ENCODE results near the gene CPE. TPM values are rescaled to one million over a fixed set of nuclear protein-coding genes. Genes with fewer than 3 reads are reported as not detected.
"Not testable (repeated sequence)": the region's sequence is repeated elsewhere in the genome, so short reads cannot be mapped to it uniquely, and the experiment has no call there.

Gene CPE
- polyA plus RNA-seq, 1 of the 3 experiments (the other 2 are of a cell fraction) = 18.2 TPM

DNA sequence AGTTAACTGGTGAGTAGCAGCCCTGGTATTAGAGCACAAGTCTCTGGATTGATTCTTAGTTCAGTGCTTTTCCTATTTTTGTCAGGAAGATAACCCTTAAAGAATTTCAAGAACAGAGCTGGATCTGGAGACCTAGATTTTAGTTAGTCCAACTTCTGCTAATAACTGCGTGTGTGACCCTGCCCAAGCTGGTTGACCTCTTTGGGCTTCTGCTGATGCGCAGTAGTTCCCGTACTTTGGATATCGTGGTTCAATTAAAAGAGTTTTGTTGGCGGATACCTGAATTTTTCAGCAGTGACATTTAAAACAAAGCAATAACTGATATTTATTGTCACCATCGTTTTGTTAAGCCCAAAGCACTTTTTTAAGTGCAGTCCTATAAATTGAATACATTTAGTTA lies 42.1 kb upstream of the CPE start:
- H3K9ac ChIP-seq = no peak overlapping the region
- no peak for DNase-seq
- H3K4me2 ChIP-seq = no peak overlapping the region
- H3K9me3 ChIP-seq = no peaks in the 10 kb centered on the region
- WGBS (ENCODE audit: low lambda C conversion rate) = 97% methylated on average over 6 of the region's 6 CpGs
- H3K4me1 ChIP-seq (ENCODE audit: control insufficient read depth in 1 of 2, insufficient read depth in 2 of 2, low read depth in 1 of 2, low read length in 1 of 2) = peaks cover 0 to 3% of the 10 kb centered on the region in 2 experiments; a peak in 2 of 4 replicates
- H3K9me2 ChIP-seq = no peaks in the 10 kb centered on the region
- peaks cover 44 to 85% of the 10 kb centered on the region in 2 experiments for H3K36me3 ChIP-seq (replicated peaks in 1 of 2; ENCODE audit: control insufficient read depth in 1 of 2, insufficient read depth in 2 of 2, low read length in 1 of 2)
- ChIA-PET CTCF (interaction anchor here (1.3 kb wide), 1 partner anchor 206 kb away, joined by 5 read pairs; no protein-coding TSS in a partner anchor), POLR2A (no interaction called here)
- H3K79me2 ChIP-seq (ENCODE audit: insufficient read depth) = peaks cover 24% of the 10 kb centered on the region
- no peaks in the 10 kb centered on the region for H4K20me1 ChIP-seq (ENCODE audit: insufficient read depth)
- no peak overlapping the region for H3K4me3 ChIP-seq (ENCODE audit: low read depth in 2 of 2, low read length in 1 of 2)
- H3K27me3 ChIP-seq (ENCODE audit: insufficient read depth) = no peaks in the 10 kb centered on the region
- H2AFZ ChIP-seq (ENCODE audit: low read depth) = no peak overlapping the region
- no peak overlapping the region for H3K27ac ChIP-seq (ENCODE audit: low read depth in 2 of 2, low read length in 1 of 2)
- H3F3A ChIP-seq (replicated peaks; ENCODE audit: insufficient read depth) = peaks cover 7% of the 10 kb centered on the region
- TF ChIP-seq SMC3 (IDR thresholded peaks at IDR 0.05; ENCODE audit: low read depth, low read length) (no peak), CHD2 (IDR thresholded peaks at IDR 0.05; ENCODE audit: low read length, partially characterized antibody) (no peak), YY1 (IDR thresholded peaks at IDR 0.05; ENCODE audit: low read depth) (no peak), SIN3A (IDR thresholded peaks at IDR 0.05; ENCODE audit: borderline replicate concordance, low read depth, low read length) (no peak), GATA2 (CRISPR knock-in tag; IDR thresholded peaks at IDR 0.05) (no peak)

DNA sequence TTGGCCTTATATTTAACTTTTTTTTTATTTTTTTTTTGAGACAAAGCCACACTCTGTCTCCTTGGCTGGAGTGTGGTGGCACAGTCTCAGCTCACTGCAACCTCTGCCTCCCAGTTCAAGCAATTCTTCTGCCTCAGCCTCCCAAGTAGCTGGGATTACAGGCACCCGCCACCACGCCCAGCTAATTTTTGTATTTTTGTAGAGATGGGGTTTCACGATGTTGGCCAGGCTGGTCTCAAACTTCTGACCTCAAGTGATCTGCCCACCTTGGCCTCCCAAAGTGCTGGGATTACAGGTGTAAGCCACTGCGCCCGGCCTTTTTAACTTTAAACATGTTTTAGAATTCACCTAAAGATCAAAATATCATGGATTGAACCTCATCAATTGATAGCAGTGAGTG lies 36.5 kb upstream of the CPE start:
- H3K9ac ChIP-seq; H4K20me1 ChIP-seq (ENCODE audit: insufficient read depth); H3K9me3 ChIP-seq; H3K4me3 ChIP-seq (ENCODE audit: low read depth in 2 of 2, low read length in 1 of 2); H3F3A ChIP-seq (replicated peaks; ENCODE audit: insufficient read depth); H3K4me2 ChIP-seq; H3K27me3 ChIP-seq (ENCODE audit: insufficient read depth); DNase-seq; POLR2A ChIA-PET; H3K79me2 ChIP-seq (ENCODE audit: insufficient read depth); H3K4me1 ChIP-seq (ENCODE audit: control insufficient read depth in 1 of 2, insufficient read depth in 2 of 2, low read depth in 1 of 2, low read length in 1 of 2); H2AFZ ChIP-seq (ENCODE audit: low read depth); H3K27ac ChIP-seq (ENCODE audit: low read depth in 2 of 2, low read length in 1 of 2); H3K9me2 ChIP-seq: not testable (repeated sequence)
- 97% methylated on average over 5 of the region's 5 CpGs for WGBS (ENCODE audit: low lambda C conversion rate)
- H3K36me3 ChIP-seq (replicated peaks in 1 of 2; ENCODE audit: control insufficient read depth in 1 of 2, insufficient read depth in 2 of 2, low read length in 1 of 2) = peaks cover 49 to 51% of the 10 kb centered on the region in 2 experiments
- CTCF ChIA-PET = interaction anchor here (0.5 to 6.1 kb wide), 11 partner anchors 9 to 227 kb away, joined by 3 to 76 read pairs (median 3); no protein-coding TSS in a partner anchor

DNA sequence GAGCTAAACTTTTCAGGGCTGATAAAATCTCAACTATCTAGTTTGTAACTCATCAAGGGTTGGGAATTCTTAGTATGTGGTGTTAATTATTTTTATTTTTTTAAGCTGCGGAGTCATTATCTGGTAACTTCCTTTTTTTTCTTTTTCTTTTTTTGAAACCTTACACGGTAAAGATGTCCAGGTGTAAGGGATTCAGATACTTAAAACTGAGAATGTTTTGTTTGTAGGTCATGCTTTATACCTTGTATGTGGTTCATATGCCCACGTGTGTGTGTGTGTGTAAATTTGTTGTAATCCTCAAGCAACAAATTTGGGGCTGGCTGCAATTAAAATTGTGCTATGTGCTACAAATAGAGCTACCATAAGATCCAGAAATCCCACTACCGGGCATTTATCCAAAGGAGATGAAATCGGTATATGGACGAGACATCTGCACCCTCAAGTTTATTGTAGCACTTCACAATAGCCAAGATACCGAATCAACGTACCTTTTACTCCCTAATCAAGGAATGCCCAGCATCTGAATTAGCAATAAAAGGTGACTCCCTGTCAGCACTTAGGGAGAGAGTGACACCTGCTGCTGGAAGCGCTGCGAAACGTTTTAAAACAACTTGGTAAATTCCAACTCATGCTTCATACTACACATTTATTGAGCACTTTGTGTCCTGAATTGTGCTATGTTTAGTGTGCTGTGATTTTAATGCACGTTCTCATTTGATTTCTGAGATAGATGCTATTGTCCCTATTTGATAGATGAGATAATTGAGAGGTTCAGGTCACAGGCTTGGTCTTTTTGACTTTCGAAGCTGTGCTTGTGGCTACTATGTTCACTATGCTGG lies 35.2 kb upstream of the CPE start:
- peak; percentile 71 for TF ChIP-seq SMC3 (IDR thresholded peaks at IDR 0.05; ENCODE audit: low read depth, low read length)
- no peak for TF ChIP-seq EZH2phosphoT487 (IDR thresholded peaks at IDR 0.05; ENCODE audit: borderline replicate concordance, low read depth)
- peak; percentile 67 for TF ChIP-seq RAD21 (IDR thresholded peaks at IDR 0.05; ENCODE audit: low read length)
- TF ChIP-seq NFIC (IDR thresholded peaks at IDR 0.05; ENCODE audit: borderline replicate concordance) = no peak
- no peak for TF ChIP-seq YY1 (IDR thresholded peaks at IDR 0.05; ENCODE audit: low read depth)
- TF ChIP-seq RCOR1 (IDR thresholded peaks at IDR 0.05; ENCODE audit: low read length) = no peak
- TF ChIP-seq POLR2AphosphoS5 (IDR thresholded peaks at IDR 0.05; ENCODE audit: low read depth, low read length) = no peak
- no peak for TF ChIP-seq EP300 (IDR thresholded peaks at IDR 0.05; ENCODE audit: borderline replicate concordance in 1 of 2, low read depth in 1 of 2, low read length in 1 of 2)
- TF ChIP-seq GABPA (IDR thresholded peaks at IDR 0.05; ENCODE audit: low read depth) = no peak
- TF ChIP-seq, protein P1, sequence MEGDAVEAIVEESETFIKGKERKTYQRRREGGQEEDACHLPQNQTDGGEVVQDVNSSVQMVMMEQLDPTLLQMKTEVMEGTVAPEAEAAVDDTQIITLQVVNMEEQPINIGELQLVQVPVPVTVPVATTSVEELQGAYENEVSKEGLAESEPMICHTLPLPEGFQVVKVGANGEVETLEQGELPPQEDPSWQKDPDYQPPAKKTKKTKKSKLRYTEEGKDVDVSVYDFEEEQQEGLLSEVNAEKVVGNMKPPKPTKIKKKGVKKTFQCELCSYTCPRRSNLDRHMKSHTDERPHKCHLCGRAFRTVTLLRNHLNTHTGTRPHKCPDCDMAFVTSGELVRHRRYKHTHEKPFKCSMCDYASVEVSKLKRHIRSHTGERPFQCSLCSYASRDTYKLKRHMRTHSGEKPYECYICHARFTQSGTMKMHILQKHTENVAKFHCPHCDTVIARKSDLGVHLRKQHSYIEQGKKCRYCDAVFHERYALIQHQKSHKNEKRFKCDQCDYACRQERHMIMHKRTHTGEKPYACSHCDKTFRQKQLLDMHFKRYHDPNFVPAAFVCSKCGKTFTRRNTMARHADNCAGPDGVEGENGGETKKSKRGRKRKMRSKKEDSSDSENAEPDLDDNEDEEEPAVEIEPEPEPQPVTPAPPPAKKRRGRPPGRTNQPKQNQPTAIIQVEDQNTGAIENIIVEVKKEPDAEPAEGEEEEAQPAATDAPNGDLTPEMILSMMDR (IDR thresholded peaks at IDR 0.05) = peak; percentile 56
- TF ChIP-seq RFX5 (IDR thresholded peaks at IDR 0.05; ENCODE audit: low read length) = no peak
- no peak for TF ChIP-seq SIN3A (IDR thresholded peaks at IDR 0.05; ENCODE audit: borderline replicate concordance, low read depth, low read length)
- TF ChIP-seq MEF2A (IDR thresholded peaks at IDR 0.05; ENCODE audit: borderline replicate concordance, low read depth) = no peak
- TF ChIP-seq, protein P2, sequence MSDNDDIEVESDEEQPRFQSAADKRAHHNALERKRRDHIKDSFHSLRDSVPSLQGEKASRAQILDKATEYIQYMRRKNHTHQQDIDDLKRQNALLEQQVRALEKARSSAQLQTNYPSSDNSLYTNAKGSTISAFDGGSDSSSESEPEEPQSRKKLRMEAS (IDR thresholded peaks at IDR 0.05; ENCODE audit: low read depth) = no peak
- no peak for TF ChIP-seq FOXJ3 (CRISPR knock-in tag; IDR thresholded peaks at IDR 0.05)
- TF ChIP-seq RXRA (IDR thresholded peaks at IDR 0.05; ENCODE audit: borderline replicate concordance, low read depth) = no peak
- no peak for TF ChIP-seq FOSL2 (IDR thresholded peaks at IDR 0.05; ENCODE audit: borderline replicate concordance, low read depth)
- H3K4me1 ChIP-seq (ENCODE audit: control insufficient read depth in 1 of 2, insufficient read depth in 2 of 2, low read depth in 1 of 2, low read length in 1 of 2) = no peaks in the 10 kb centered on the region
- ChIA-PET POLR2A (interaction anchor here (0.9 kb wide), 1 partner anchor 35 kb away, joined by 3 read pairs; the partner anchor contains the start of gene CPE), CTCF (interaction anchor here (0.7 to 6.1 kb wide), 19 partner anchors 8 to 231 kb away, joined by 3 to 76 read pairs (median 3); partner anchors contain the start of gene TMEM192)
- peaks cover 7% of the 10 kb centered on the region for H3F3A ChIP-seq (replicated peaks; ENCODE audit: insufficient read depth)
- no peaks in the 10 kb centered on the region for H3K27me3 ChIP-seq (ENCODE audit: insufficient read depth)
- WGBS (ENCODE audit: low lambda C conversion rate) = 86% methylated on average over 13 of the region's 13 CpGs
- no peaks in the 10 kb centered on the region for H4K20me1 ChIP-seq (ENCODE audit: insufficient read depth)
- H3K79me2 ChIP-seq (ENCODE audit: insufficient read depth) = no peaks in the 10 kb centered on the region
- no peak overlapping the region for H3K4me3 ChIP-seq (ENCODE audit: low read depth in 2 of 2, low read length in 1 of 2)
- no peaks in the 10 kb centered on the region for H3K9me2 ChIP-seq
- no peak overlapping the region for H3K27ac ChIP-seq (ENCODE audit: low read depth in 2 of 2, low read length in 1 of 2)
- H3K4me2 ChIP-seq = no peak overlapping the region
- H3K36me3 ChIP-seq (replicated peaks in 1 of 2; ENCODE audit: control insufficient read depth in 1 of 2, insufficient read depth in 2 of 2, low read length in 1 of 2) = peaks cover 40 to 47% of the 10 kb centered on the region in 2 experiments
- H2AFZ ChIP-seq (ENCODE audit: low read depth) = no peak overlapping the region
- DNase-seq = no peak
- no peaks in the 10 kb centered on the region for H3K9me3 ChIP-seq
- H3K9ac ChIP-seq = no peak overlapping the region
